Measurements from ENCODE around the gene RRP12.
A peak's percentile ranks its signal among the peaks of the same experiment; 100 is the strongest.

Gene RRP12

DNA sequence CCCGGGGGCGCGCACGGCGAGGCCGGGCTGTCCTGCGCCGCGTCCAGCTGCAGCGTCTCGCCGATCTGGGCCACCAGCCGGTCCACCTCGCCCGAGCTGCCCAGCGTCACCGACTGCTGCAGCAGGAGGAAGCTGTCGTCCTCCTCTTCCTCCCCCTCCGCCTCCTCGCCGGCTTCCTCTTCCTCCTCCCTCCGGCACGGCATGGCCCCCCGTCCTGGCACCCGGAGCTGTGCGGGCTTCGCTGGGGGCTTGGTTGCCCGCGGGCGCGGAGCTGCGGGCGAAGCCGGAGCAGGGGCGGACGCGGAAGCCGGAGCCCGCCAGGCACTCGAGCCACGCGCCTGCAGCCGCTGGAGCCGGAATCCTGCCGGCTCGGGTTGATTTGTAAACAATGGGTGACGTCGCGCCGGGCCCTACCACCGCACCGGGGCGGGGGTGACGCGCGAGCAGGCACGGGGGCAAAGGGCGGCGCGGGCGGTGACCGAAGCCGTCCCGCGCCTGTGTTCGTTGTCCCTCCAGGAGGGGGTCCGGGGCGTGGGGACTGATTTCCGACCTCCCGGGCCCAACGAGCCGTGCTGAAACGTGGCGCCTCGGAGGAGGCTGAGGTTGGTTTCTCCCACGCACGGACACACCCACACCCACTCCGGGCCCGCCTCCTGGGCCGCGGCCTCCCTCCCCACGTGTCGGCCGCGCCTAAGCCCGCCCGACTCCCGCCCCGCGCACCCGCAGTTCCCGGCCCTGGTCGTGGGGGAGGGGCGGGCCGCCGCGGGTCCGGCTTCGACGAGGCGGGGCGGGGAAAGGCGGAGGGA lies 66.6 kb downstream of the RRP12 start, which contains the start of gene FRAT2:
FRAT2 (minus strand) TSS at position 360 of the 806 bp plus-strand sequence; CDS start at position 203, 157 bp downstream.
- TF ChIP-seq SIN3A (IDR thresholded peaks at IDR 0.05; ENCODE audit: borderline replicate concordance, insufficient read depth, low read length) = peak; percentile 88; the same call in 1 of the 2 replicates
- TF ChIP-seq, protein P1, sequence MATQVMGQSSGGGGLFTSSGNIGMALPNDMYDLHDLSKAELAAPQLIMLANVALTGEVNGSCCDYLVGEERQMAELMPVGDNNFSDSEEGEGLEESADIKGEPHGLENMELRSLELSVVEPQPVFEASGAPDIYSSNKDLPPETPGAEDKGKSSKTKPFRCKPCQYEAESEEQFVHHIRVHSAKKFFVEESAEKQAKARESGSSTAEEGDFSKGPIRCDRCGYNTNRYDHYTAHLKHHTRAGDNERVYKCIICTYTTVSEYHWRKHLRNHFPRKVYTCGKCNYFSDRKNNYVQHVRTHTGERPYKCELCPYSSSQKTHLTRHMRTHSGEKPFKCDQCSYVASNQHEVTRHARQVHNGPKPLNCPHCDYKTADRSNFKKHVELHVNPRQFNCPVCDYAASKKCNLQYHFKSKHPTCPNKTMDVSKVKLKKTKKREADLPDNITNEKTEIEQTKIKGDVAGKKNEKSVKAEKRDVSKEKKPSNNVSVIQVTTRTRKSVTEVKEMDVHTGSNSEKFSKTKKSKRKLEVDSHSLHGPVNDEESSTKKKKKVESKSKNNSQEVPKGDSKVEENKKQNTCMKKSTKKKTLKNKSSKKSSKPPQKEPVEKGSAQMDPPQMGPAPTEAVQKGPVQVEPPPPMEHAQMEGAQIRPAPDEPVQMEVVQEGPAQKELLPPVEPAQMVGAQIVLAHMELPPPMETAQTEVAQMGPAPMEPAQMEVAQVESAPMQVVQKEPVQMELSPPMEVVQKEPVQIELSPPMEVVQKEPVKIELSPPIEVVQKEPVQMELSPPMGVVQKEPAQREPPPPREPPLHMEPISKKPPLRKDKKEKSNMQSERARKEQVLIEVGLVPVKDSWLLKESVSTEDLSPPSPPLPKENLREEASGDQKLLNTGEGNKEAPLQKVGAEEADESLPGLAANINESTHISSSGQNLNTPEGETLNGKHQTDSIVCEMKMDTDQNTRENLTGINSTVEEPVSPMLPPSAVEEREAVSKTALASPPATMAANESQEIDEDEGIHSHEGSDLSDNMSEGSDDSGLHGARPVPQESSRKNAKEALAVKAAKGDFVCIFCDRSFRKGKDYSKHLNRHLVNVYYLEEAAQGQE (IDR thresholded peaks at IDR 0.05; ENCODE audit: insufficient read depth in 1 of 2, low read depth in 2 of 2, low read length in 2 of 2) = no peak
- TF ChIP-seq FOXP2 (optimal IDR thresholded peaks at IDR 0.05; ENCODE audit: borderline replicate concordance, extremely low read depth, extremely low read length, insufficient read depth) = peak; percentile 97

DNA sequence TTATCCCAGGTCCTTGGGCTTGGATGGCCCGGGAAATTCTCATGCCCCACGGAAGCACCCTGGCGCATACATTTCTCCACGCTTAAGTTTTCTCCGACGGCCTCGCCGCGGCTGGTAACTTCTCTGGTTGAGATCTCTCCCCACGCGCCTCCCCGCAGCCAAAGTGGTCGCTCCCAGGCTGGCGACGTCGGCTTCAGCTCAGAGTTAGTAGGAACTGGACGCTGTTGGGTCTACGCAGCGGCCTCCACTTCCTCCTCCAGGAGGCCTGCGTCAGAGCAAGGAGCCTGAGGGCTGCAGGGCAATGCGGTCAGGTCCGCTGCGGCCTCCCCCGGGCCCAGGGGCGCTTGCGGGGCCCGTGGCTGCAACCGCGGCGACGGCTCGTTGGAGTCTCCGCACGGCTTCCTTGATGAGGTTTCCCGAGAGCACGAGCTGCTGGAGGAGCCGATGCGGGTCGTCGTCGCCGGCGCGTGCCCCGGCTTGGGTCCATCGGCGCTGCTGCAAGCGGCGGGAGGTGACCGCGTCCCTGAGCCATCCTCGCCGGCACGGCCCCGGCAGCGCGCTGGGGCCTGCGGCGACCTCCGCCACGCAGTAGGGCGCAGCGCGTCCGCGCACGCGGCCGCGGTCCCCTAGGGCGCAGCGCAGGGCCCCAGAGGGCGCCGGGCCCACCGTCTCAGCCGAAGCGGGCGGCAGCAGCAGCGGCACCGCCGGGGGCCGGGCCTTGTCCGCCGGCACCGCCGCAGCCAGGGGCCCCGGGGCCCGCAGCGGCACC lies 67.4 kb downstream of the RRP12 start:
- TF ChIP-seq FOXP2 (optimal IDR thresholded peaks at IDR 0.05; ENCODE audit: borderline replicate concordance, extremely low read depth, extremely low read length, insufficient read depth) (no peak), SIN3A (IDR thresholded peaks at IDR 0.05; ENCODE audit: borderline replicate concordance, insufficient read depth, low read length) (no peak)

DNA sequence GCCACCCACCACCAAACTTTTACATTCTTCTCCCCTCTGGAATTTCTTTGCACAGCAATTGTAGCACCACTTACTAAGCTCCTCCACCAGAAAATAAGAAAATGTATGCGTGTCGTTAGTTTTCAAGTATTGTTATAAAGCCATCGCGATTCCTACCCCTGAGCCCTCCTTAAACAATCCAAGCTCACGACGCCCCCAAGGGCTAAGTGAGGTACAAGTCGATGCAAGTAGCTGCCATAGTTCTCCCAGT lies 67.9 kb downstream of the RRP12 start:
- TF ChIP-seq TAF1 (IDR thresholded peaks at IDR 0.05; ENCODE audit: borderline replicate concordance, insufficient read depth, low read length) (no peak), FOXP2 (optimal IDR thresholded peaks at IDR 0.05; ENCODE audit: borderline replicate concordance, extremely low read depth, extremely low read length, insufficient read depth) (no peak), POLR2AphosphoS5 (IDR thresholded peaks at IDR 0.05; ENCODE audit: low read depth, low read length) (no peak), SIN3A (IDR thresholded peaks at IDR 0.05; ENCODE audit: borderline replicate concordance, insufficient read depth, low read length) (no peak)
- TF ChIP-seq, protein P1 (IDR thresholded peaks at IDR 0.05; ENCODE audit: insufficient read depth in 1 of 2, low read depth in 2 of 2, low read length in 2 of 2) = no peak

DNA sequence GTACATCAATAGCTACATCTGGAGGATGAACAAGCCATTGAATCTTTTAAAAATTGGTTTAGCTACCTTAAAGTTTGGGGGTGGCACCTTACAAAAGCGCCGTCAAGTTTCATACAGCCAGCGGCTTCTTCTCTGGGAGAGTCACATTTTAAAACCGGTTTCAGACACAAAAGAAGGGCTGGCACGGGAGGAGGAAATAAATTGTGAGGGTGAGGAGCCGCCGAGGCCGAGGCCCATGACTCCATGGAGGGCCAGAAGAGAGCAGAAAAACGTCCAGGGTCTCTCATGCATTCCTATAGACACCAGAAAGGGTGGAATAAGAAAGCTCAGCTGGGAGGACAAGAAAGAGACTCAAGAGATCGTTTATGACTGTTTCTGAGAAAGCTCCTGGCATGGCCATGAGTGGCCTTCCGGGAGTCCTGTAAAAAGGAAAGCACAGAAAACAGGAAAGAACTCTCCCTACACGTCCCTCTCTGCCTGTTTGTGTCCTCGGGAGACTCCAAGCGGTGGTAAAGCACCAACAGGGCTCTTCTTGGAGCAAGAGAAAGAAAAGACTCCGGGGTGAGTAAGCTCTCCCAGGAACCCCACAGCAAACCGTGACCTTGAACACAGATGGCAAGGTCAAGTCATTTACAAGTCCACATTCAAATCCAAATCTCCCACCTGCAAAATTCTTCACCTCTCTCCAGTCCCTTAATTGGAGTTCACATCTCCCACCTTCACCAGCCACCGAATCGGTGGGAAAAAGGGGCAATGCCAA lies 68.4 kb downstream of the RRP12 start:
- TF ChIP-seq SIN3A (IDR thresholded peaks at IDR 0.05; ENCODE audit: borderline replicate concordance, insufficient read depth, low read length) (no peak), FOXP2 (optimal IDR thresholded peaks at IDR 0.05; ENCODE audit: borderline replicate concordance, extremely low read depth, extremely low read length, insufficient read depth) (no peak), TAF1 (IDR thresholded peaks at IDR 0.05; ENCODE audit: borderline replicate concordance, insufficient read depth, low read length) (peak; percentile 18; the same call in 1 of the 2 replicates), POLR2AphosphoS5 (IDR thresholded peaks at IDR 0.05; ENCODE audit: low read depth, low read length) (no peak)
- TF ChIP-seq, protein P1 (IDR thresholded peaks at IDR 0.05; ENCODE audit: insufficient read depth in 1 of 2, low read depth in 2 of 2, low read length in 2 of 2) = no peak

DNA sequence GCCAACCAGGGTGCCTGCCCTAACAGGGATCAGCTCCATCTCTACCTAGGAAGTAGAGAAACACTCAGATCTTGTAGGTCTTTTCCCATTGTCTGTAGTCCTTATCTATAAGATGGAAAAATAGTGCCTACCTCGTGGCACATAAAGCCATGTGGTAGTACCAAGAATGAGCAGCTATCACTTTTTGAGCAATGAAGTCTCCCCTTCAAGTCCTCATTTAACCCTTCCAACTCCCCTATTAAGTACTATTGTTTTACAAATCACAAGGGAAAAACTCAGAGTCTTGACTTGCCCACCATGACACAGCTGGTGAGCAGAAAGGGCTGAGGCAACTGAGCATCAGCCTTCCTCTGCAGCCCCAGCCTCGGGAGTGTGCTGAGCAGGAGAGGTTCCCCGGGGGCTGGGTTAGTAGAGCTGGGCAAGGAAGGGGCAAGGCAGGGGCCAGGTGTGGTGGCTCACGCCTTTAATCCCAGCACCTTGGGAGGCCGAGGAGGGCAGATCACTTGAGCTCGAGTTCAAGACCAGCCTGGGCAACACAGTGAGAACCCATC lies 69.9 kb downstream of the RRP12 start:
- no peak for TF ChIP-seq TAF1 (IDR thresholded peaks at IDR 0.05; ENCODE audit: borderline replicate concordance, insufficient read depth, low read length)
- no peak for TF ChIP-seq FOXP2 (optimal IDR thresholded peaks at IDR 0.05; ENCODE audit: borderline replicate concordance, extremely low read depth, extremely low read length, insufficient read depth)
- TF ChIP-seq SIN3A (IDR thresholded peaks at IDR 0.05; ENCODE audit: borderline replicate concordance, insufficient read depth, low read length) = no peak
- TF ChIP-seq, protein P1 (IDR thresholded peaks at IDR 0.05; ENCODE audit: insufficient read depth in 1 of 2, low read depth in 2 of 2, low read length in 2 of 2) = no peak
- no peak for TF ChIP-seq POLR2AphosphoS5 (IDR thresholded peaks at IDR 0.05; ENCODE audit: low read depth, low read length)
